GM21717 (cell line): ENCODE measurements around the gene INSR.
"Not testable (repeated sequence)": the region's sequence is repeated elsewhere in the genome, so short reads cannot be mapped to it uniquely, and the experiment has no call there.

Experiments
- ATAC-seq: cut with Tn5 transposase; IDR thresholded peaks from one replicate; pipeline ENCODE4 v1.9.1; 2021; ENCODE audit warnings: mild to moderate bottlenecking, moderate library complexity; ENCODE audit not compliant: unreplicated experiment

INSR gene

DNA sequence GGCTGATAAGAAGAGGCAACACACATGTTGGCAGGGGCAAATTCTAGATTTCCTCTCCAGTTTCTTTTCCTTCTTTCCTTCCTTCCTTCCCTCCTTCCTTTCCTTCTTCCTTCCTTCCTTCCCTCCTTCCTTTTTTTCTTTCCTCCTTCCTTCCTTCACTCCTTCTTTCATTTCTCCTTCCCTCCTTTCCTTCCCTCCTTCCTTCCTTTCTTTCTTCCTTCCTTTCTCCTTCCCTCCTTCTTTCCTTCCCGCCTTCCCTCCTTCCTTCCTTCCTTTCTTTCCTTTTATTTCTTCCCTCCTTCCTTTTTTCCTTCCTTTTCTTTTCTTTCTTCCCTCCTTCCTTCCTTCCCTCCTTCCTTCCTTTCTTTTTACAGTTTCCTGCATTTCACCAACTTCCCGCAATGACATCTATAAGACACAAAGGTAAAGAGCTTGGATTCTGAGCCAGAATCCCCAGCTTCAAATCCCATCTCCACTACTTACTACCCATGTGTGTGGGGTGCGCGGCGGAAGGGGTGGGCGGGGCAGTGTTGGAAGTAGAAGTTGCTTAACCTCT lies 35.3 kb downstream of the INSR start:
- ATAC-seq: no peak

- ATAC-seq: no peak
Observed at GRCh38 chr19:7258041-7258839, 36.0 kb downstream of the INSR start.

DNA sequence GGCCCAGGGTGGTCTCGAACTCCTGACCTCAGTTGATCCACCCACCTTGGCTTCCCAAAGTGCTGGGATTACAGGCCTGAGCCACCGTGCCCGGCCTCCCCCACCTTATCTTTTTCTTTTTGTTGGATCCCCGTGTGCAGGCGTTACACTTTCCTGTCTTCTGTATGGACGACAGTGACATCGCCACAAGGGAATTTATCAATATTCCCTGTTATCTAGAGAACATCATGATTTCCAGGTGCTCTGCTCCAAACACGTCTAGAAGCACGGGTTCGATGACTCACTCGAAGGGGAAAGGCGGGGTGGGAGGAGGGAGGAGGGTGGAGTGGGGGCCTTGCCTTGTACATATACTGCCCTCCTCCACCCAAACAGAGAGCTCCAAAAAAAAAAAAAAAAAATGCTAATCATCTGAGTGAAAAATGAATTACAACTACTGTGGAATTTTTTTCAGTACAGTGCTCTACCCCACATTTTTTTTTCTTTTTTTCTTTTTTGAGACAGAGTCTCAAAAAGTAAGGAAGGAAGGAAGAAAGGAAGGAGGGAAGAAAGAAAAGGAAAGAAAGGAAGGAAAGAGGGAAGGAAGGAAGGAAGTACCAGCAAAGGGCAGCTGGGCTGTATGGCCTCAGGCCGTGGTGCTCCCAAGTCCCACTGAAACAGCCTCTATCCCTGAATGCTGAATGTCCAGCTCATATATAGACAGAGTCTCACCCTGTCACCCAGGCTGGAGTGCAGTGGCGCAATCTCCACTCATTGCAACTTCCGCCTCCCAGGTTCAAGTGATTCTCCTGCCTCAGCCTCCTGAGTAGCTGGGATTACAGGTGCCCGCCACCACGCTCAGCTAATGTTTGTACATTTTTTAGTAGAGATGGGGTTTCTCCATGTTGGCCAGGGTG lies 36.8 kb downstream of the INSR start:
- ATAC-seq: no peak

DNA sequence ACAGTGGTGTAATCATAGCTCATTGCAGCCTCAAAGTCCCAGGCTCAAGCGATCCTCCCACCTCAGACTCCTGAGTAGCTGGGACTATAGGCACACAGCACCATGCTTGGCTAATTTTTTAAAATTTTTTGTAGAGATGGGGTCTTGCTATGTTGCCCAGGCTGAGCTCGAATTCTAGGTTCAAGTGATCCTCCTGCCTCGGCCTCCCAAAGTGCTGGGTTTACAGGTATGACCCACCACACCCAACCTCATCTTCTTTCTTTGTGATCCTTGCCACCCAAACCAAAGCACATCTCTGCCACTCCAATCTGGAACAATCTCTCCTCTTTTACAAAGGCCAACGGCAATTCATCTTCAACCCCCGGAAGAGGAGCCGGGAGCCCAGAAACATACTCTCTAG lies 38.6 kb downstream of the INSR start:
- ATAC-seq: no peak

DNA sequence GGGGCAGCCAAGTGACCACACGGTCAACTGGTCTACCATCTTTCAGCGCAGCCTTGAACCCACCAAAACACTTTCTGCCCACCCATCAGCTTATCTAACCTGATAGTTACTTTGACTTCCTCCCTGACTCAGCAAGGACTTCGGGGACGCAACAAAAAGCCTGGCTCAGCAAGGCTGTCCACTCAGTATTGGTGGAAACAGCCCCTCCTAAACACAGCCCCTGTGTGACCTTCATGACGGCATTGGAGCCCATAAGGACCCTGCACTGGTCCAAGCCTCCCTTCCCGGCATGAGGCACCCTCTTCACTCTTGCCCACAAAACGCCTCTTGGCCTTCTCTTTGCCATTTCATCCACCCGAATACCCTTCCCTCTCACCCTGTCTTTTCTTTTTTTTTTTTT lies 39.1 kb downstream of the INSR start:
- no peak for ATAC-seq

GRCh38 chr19:7254590-7254989 lies 39.6 kb downstream of the INSR start:
- ATAC-seq: no peak

GRCh38 chr19:7252364-7252763 lies 41.9 kb downstream of the INSR start:
- ATAC-seq: no peak

DNA sequence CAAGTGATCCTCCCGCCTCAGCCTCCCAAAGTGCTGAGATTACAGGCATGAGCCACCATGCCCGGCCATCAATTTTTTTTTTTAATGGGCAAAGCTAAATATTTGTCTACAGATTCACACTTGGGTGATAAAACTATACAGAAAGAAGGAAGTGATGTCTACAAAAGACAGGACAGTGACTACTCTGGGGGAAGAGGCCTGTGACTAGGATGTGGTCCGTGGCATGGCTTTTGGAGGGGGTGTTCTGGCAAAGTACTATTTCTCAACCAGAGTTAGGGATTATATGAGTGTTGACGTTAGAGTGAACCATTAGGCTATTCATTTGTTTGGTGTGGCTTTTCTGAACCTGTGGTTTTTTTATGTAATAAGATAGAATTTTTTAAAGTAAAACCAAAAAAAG lies 42.7 kb downstream of the INSR start:
- ATAC-seq: no peak

- no peak for ATAC-seq
Observed at GRCh38 chr19:7250951-7251350, 43.3 kb downstream of the INSR start.

- ATAC-seq: no peak
Observed at GRCh38 chr19:7250057-7250596, 44.1 kb downstream of the INSR start.

DNA sequence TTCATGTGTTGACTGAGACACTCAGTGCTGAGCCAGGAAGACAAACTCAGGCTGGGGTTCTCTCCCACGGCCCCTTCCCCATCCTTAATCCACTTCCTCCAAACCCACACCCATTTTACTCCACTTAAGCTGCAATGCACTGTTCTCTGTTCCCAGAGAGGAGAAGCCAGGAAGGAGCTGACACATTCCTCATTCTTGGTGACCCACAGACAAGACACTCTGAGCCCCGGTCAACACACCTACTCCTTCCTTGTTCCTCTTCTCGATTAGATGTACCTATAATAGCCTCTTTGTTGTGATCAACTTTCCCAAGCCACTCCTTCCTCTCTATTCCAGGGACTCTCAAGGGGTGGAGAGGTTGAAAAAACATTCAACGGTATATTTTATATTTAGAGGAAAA lies 47.1 kb downstream of the INSR start:
- ATAC-seq: no peak

GRCh38 chr19:7246601-7247000 lies 47.6 kb downstream of the INSR start:
- ATAC-seq: no peak

- ATAC-seq: peak; percentile 50
Observed at GRCh38 chr19:7242601-7243258, 51.5 kb downstream of the INSR start.

- ATAC-seq: no peak
Observed at GRCh38 chr19:7238051-7238450, 56.2 kb downstream of the INSR start.

GRCh38 chr19:7236153-7236552 lies 58.1 kb downstream of the INSR start:
- no peak for ATAC-seq

- ATAC-seq: no peak
Observed at GRCh38 chr19:7230826-7231225, 63.4 kb downstream of the INSR start.

DNA sequence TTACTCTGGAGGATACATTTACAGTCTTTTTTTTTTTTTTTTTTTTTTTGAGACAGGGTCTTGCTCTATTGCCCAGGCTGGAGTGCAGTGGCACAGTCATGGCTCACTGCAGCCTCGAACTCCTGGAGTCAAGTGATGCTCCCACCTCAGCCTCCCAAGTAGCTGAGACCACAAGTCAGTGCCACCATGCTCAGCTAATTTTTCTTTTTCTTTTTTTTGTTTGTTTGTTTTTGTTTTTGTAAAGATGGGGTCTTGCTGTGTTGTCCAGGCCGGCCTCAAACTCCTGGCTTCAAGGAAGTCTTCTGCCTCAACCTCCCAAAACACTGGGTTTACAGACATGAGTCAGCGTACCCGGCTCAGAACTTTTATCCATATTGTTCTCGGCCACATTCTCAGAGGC lies 64.5 kb downstream of the INSR start:
- ATAC-seq: no peak

- ATAC-seq: no peak
Observed at GRCh38 chr19:7228935-7229541, 65.2 kb downstream of the INSR start.

DNA sequence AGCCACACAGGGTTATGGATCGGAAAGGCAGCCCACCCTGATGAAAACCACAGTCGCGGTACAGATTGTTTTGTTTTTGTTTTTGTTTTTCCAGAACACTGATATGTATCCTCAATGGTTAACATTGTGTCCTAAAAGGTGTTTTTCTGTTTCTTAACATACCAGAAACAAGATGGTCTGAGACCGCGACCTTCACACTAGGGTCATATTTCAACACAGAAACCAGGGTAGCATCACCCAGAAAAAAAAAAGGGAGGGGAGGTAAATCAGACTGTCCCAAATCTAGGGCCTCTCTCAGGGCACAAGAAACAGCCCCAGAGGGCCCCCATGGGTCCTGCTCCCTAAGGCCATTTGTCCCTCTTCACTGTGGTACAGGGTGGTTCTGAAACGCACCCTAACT lies 66.5 kb downstream of the INSR start:
- ATAC-seq: no peak

- not testable (repeated sequence) for ATAC-seq
Observed at GRCh38 chr19:7227149-7227548, 67.1 kb downstream of the INSR start.

GRCh38 chr19:7226739-7227138 lies 67.5 kb downstream of the INSR start:
- no peak for ATAC-seq
